Esophagus muscularis mucosa (tissue), 3 donors: ENCODE measurements around the gene CHRNA1.

Source experiments
- EP300 ChIP-seq: sonication (generic); formaldehyde crosslinking; IDR thresholded peaks from one replicate; pipeline ENCODE4 v1.6.1; 2017; ENCODE audit warnings: antibody characterized with exemption
- POLR2AphosphoS5 ChIP-seq, 2 donors: sonication (generic); formaldehyde crosslinking; IDR thresholded peaks; one replicate each; pipeline ENCODE4 v1.6.1; 2017; ENCODE audit warnings: antibody characterized with exemption in 2 of 2

DNA sequence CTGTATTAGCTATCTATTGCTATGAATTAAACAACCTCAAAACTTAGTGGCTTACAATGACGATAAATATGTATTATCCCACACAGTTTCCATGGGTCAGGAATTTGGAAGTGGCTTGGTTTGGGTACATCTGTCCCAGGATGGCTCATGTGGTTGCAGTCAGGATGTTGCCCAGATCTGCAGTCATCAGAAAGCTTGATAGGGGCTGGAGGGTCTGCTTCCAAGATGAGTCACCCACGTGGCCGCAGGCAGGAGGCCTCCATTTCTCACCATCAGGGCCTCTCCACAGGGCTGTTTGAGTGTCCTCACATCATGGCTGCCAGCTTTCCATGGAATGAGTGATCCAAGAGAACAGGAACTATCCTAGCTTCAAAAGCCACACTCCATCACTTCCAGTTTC is 46.4 kb downstream of the CHRNA1 start:
- TF ChIP-seq EP300 (no peak), POLR2AphosphoS5 (IDR thresholded peaks at IDR 0.05) (no peak)
